Measurements from ENCODE around the gene CD22. TPM values are rescaled to one million over a fixed set of nuclear protein-coding genes. Genes with fewer than 3 reads are reported as not detected.

CD22 gene
- total RNA-seq, 1 experiment from 2014 or later = not detected

DNA sequence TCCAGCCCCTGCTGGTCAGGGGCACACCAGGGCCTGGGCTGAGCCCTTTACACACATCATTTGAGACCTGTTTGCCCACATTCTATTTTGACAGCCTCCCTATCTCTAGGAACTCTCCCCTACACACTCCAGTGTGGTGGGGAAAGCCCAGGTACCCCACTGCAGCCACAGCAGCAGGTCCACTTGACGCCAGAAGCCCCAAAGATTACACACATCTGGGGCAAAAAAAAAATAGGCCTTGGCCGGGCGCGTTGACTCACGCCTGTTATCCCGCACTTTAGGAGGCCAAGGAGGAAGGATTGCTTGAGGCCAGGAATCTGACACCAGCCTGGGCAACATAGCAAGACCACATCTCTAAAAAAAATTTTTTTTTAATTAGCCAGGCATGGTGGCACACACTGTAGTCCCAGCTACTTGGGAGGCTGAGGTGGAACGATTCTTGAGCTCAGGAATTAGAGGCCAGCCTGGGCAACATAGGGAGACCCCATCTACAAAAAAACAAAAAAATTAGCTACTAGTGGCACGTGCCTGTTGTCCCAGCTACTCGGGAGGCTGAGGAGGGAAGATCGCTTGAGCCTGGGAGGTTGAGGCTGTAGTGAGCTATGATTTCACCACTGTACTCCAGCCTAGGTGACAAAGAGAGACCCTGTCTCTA lies 18.0 kb upstream of the CD22 start:
- no peak for DNase-seq (ENCODE audit: extremely low read depth, low read depth)

DNA sequence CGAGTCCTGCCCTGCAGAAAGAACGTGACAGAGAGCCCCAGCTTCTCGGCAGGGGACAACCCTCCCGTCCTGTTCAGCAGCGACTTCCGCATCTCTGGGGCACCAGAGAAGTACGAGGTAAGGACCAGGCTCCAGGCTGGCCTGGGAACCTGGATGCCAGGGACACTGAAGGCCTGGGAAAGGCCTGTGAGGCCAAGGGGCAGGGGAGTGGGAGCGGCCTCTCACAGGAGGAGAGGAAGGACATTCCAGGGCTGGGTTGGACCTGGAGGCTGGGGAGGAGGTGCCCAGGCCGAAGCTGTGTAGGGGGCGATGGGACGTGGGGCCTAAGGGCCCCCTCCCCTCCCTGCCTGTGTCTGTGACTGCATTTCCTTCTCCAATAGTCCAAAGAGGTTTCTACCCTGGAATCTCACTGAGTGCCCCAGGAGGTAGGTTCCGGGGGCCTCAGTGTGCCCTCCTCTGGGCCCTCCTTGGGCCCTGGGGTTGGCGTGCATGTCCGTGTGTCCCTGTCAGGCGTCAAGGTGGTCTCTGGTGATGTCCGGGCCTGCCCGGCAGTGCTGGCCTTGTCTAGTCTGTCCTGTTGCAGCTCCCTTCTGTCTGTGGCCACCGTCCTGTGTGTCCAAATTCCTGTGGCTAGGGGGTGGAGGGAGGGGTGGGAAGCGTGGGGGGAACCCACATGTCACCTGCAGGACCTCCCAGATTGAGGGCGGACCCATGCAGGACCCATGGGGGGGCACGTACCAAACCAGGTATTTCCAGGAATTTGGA lies 16.9 kb upstream of the CD22 start:
- DNase-seq (ENCODE audit: extremely low read depth, low read depth) = no peak

DNA sequence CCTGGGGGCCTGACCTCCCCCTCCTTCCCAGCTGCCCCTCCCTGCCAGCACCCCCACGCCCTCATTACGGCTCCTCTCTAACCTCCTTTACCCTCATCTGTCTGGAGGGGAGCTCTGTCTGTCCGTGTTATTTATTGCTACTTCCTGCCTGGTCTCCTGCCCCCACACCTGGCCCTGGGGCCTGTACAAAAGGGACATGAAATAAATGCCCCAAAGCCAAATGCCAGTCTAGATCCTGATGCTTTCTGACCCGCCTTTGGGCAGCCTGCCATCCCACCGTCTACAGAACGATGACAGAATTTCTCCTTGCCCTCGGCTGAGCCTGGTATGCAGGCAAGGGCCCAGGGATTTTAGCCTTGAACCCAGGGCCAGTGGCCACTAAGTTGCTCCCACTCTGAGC lies 15.4 kb upstream of the CD22 start:
- DNase-seq (ENCODE audit: extremely low read depth, low read depth) = no peak

DNA sequence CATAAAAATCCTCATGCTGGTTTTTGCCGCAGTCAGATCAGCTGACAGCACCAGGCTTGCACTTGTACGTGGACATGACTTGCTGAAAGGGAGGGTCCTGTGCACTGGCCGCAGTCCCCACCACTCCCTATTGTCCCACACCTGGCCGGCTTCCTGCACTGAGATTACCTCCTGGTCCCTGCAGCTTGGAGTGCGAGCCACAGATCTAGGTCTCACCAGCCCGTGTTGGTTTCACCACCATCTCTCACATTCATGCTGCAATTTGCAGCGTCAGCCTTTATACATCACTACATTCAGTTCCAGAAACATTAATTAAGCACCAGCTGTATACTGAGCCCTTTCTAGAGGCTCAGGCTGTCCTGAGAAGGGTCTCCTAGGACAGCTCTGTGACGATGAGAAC lies 15.0 kb upstream of the CD22 start:
- no peak for DNase-seq (ENCODE audit: extremely low read depth, low read depth)

DNA sequence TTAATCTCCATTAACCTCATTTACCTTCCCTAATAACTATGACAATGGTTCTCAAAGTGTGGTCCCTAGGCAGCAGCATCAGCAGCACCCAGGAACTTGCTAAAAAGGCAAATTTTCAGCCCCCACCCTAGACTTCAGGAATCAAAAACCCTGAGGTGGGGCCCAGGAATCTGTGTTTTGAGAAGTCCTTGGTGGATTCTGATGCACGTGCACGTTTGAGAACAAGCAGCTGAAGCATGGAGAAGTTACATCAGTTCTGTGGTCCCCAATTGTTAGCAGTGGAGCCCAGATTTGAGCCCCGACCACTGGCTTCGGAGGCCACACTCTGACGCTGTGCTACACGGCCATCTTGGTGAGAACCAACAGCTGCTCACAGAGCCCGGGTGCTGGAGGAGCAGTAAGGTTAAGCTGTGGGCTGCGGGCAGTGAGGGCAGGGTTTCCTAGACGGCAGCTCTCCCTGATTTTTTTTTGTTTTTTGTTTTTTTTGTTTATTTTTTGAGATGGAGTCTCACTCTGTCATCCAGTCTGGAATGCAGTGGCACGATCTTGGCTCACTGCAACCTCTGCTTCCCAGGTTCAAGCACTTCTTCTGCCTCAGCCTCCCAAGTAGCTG lies 14.0 kb upstream of the CD22 start:
- DNase-seq (ENCODE audit: extremely low read depth, low read depth) = no peak

DNA sequence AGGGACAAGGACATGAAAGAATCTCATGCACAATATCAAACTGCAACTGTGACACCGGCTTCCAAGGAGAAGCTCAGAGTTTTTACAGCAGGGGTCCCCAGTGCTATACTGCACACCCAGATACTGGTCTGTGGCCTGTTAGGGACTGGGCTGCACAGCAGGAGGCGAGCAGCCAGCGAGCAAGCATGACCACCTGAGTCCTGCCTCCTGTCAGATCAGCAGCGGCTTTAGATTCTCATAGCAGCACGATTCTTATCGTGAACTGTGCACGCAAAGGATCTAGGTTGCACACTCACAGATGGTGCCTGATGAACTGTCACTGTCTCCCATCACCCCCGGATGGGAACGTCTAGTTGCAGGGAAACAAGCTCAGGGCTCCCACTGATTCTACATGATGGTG lies 13.1 kb upstream of the CD22 start:
- no peak for DNase-seq (ENCODE audit: extremely low read depth, low read depth)

DNA sequence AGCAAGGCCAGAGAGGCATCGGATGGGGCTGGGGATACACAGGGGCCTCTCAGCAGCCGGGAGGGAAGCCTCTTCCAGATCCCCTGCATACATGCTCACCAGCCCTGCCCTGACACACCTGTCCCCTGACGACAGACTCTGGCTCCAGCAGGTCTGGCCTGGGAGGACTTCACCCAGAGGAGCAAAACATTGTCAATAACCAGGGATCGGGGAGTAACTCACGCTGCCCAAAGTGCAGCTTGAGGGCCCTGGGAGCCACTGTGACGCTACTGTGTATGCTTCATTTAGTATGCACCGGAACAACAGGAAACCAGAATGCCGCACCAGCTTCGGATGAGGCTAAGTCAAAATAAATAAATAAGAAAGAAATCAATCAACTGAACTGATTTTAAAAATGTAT lies 12.4 kb upstream of the CD22 start:
- no peak for DNase-seq (ENCODE audit: extremely low read depth, low read depth)

DNA sequence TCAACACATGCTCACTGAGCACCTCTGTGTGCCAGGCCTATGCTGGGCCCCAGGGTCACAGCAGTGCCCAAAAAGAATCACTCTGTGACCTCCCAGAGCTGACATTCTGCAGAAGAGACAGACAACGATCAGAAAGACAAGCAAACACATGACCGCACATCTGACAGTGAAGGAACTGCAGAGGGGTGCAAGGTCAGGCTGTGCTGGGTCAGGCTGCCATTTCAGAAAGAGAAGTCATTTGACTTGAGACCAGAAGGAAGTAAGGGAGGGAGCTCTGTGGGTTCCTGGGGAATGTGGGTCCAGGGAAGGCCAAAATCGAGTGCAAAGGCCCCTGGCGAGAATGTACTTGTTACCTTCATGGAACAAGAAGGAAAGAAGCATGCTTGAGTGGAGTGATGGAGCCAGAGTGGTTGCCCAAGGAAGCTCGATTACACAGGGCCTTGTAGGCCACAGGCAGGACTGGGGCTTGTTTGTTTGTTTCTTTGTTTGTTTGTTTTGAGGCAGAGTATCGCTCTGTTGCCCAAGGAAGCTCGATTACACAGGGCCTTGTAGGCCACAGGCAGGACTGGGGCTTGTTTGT lies 11.4 kb upstream of the CD22 start:
- DNase-seq (ENCODE audit: extremely low read depth, low read depth) = no peak

DNA sequence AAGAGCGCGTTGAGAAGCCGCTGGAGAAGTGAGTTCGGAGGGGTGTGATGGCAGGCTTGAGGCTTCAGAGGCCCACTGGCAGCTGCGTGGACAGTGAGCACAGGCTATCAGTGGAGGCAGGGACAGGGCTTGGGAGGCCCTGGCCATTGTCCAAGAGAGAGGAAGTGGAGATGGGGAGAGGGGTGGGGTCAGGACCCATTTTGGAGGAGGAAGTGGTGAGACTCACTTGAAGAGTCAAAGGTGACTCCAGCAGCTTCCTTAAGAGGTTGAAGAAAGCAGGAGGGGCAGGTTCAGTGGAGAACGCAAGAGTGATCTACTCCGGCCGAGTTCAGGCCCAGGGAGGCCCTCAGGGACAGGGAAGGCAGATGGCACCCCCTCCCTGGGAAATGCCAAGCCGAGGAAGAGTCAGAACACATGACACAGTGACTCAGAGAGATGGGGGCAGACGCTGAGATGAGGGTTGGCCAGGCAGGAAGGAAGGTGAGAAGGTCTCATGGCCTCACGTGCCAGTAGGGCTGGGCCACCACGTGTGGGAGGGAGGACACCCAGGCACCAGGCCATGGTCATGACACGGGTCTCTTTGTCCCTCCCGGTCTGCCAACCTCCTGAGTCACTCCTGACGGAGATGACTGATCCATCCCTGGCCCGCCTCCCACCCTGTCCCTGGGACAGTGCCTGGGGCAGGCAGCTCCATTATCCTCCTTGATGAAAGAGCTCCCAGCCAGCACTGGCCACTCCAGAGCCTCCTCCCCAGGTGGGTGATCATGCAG lies 10.1 kb upstream of the CD22 start:
- peak; percentile 14 for DNase-seq (ENCODE audit: extremely low read depth, low read depth)

DNA sequence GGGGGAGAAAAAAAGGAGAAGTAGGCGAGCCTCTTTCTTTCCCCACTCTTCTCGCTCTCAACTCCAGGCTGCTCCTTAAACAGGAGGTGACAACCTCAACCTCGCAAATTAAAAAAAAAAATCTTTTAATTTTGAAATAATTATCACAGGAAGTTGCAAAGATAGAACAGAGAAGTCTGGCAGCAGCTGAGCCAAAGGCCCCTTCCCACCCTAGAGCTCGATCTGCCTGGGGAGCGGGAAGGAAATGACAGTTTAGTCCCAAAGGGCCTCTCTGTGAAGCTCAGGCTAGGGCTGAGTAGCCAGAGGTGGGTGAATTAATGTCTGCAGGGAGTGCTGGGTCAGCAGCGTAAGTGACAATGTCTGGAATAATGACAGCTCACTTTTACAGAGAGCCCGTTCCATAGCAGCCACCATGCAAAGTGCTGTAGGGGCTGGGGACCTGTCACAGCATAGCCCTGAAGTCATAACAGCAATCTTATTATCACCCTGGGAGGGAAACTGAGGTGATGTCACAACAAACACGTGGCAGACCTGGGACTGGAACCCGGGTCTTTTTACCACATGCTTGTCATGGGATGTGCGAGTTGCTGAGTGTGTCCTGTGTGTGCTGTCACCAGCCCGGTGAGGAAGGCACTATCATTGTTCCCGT lies 8.8 kb upstream of the CD22 start:
- DNase-seq (ENCODE audit: extremely low read depth, low read depth) = no peak

DNA sequence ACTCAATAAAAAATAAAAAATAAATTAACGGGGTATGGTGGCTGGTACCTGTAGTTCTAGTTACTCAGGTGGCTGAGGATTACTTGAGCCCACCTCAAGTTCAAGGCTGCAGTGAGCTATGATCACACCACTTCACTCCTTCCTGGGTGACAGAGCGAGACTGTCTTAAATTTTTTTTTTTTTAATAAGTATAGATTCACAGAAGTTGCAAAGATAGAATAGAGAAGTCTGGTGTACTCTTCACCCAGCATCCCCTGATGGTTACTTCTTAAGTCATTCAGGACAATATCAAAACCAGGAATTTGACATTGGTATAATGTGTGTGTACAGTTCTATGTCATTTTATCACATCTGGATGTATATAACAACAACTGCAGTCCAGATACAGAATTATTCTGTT lies 7.7 kb upstream of the CD22 start:
- no peak for DNase-seq (ENCODE audit: extremely low read depth, low read depth)

DNA sequence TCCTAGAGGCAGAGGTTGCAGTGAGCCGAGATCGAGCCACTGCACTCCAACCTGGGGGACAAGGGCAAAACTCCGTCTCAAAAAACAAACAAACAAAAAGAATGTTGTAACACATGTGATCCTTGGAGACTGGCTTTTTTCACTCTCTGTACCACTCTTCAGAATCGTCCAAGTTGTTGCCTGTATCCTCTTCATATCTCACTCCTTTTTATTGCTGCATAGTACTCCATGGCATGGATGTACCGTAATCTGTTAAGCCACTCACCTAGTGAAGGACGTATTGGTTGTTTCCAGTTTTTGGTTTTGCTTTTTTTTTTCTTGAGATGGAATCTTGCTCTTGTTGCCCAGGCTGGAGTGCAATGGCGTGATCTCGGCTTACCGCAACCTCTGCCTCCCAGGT lies 7.0 kb upstream of the CD22 start:
- no peak for DNase-seq (ENCODE audit: extremely low read depth, low read depth)

DNA sequence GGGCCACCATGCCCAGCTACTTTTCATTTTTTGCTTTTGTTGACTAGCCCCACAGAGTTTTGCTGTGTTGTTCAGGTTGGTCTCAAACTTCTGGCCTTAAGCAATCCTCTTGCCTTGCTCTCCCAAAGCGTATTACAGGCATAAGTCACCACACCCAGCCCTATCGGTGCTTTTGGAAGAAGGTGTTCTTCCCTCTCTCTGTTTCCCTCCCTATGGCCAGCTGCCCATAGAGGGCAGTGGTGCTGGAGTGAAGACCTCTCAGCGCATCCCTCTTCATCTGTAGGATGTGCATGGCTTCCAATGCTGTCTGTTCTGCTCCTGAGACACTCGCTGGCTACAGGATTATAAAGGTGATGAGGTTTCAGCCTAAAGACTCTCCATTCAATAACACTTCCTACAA lies 1.3 kb upstream of the CD22 start:
- no peak for DNase-seq (ENCODE audit: extremely low read depth, low read depth)

DNA sequence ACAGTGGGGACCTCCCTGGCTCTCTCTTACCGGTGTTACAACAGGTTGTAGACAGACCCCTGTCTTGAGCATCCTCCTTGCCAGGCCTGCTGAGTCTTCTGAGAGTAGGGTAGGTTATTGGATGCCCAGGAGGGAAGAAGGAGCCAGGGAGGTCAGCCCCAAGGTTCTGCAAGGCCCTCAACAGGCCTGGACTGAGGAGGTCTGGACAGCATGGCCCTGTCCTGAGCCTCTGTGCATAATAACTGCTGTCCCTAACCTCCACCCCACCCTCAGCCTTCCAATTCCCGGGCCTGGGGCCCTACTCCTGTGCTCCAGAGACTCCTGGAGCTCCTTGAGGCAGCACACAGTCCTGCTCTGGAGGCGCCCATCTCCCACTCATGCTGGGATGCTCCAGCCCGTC lies 336 bp downstream of the CD22 start:
- no peak for DNase-seq (ENCODE audit: extremely low read depth, low read depth)

DNA sequence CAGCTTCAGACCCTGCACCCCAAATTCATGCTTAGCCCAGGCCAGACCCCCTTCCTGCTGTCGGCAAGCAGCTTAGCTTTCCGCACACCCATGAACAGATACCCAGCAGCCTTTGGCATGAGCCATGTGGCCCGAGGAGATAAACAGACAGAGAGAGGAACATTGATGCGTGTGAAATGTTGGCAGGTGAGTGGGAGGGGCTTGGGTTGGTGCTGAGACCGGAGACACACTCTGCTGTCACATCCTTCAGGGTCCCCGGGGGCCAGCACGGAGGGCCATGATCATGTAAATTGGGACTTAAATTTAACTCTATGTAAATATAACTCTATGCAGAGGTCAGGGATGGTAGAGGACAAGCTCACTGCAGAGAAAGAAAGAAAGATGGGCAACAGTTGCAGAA lies 1.5 kb downstream of the CD22 start:
- no peak for DNase-seq (ENCODE audit: extremely low read depth, low read depth)

DNA sequence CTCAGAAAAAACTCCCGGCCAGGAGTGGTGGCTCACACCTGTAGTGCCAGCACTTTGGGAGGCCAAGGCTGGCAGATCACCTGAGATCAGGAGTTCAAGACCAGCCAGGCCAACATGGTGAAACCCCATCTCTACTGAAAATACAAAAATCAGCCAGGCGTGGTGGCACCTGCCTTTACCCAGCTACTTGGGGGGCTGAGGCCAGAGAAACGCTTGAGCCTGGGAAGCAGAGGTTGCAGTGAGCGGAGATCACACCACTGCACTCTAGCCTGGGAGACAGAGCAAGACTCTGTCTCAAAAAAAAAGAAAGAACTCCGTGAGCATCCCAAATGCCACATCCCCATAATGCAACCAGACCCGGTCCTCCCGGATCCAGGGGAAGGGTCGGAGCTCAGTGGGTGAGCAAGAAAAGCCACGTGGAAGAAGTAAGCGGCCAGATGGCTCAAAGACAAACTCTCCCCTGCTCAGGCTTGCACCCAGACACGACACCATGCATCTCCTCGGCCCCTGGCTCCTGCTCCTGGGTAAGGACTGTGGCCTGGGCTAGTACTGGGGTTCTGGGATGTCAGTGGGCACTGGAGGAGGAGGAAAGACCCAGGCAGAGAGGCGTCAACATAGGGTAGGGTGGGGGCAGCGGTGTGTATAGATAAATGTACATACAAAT lies 2.7 kb downstream of the CD22 start:
- no peak for DNase-seq (ENCODE audit: extremely low read depth, low read depth)

DNA sequence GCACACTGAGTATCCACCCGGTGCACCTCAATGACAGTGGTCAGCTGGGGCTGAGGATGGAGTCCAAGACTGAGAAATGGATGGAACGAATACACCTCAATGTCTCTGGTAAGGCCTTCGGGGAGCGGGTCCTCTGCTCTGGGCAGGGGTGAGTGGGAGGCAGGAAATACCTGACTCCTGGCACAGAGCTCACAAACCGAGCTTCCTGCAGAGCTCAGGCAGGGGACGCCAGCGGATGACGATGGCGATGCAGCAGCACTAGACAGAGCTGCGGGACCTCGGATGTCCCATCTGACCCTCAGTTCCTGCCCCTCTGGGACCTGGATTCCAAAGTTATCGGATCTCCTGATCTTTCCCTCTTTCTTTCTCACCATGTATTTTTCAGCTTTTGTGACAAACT lies 3.8 kb downstream of the CD22 start:
- DNase-seq (ENCODE audit: extremely low read depth, low read depth) = no peak

DNA sequence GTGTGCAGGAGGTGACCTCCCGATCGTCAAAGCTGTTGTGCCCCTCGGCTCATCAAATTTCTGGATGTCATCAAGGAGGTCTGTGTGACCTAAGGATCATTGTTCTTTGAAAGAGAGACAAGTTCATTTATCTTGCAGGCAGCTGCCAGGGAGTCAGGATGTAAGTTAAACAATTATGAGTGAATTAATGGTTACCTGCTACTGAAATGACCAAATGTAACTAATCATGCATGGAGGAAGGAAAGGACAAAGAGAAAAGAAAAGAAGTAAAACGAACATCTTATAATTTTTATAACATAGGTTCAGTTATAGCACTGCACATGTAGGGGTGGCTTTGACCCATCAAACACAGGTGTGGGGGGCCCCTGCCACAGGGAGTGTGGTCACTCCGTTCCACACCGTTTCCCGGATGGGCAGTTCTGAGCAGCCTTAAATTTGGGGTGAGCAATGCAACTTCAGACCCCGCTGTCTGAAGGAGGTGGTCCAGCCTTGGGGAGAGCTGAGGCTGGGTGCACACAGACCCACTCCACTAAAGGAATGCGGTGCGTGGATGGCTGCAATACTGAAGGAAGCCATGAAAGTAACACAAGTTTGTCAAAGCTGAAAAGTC lies 5.3 kb downstream of the CD22 start:
- no peak for DNase-seq (ENCODE audit: extremely low read depth, low read depth)

DNA sequence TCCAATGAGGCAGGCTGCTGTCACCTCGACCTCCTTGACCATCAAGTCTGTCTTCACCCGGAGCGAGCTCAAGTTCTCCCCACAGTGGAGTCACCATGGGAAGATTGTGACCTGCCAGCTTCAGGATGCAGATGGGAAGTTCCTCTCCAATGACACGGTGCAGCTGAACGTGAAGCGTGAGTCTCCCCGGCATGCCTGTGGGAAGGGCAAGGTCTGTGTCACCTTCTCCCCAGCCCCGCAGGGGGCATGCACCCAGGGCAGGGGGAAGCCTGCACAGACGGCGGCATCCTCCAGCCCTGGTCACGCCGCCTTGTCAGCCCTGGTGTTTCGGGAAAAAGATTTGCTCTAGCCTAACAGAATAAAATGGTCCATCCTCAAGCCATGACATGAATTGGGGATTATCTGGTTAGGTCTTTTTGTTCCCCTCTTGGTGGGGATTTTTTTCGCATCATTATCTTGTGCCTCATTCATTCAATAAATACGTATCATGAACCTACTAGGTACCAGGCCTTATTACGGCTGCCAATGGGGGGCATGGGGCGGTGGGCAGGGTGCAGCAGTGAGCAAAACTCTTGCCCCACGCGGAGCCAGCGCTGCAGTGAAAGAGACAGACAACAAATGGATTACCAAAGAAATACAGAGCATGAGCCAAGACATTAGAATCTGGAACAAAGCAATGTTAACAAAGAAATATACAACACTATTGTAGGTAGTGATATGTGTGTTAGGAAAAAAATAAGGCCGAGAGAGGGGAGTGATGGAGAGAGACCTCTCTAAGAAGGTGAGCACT lies 7.4 kb downstream of the CD22 start:
- DNase-seq (ENCODE audit: extremely low read depth, low read depth) = no peak

Measured in NCI-H460 (cell line).